Small intestine (tissue), 7 donors: Measurements from ENCODE around the gene TET3. TPM values are rescaled to one million over a fixed set of nuclear protein-coding genes. Genes with fewer than 3 reads are reported as not detected.

Experiments
- DNase-seq, 2 donors: peaks; one replicate each; pipeline versions ENCODE4 v3.0.0 to v3.0.0-alpha.2; 2013
- FAIRE-seq: peaks from 2 replicates; lab custom pipeline; 2012; peaks lifted over from hg19 to GRCh38; lab: Jason Lieb, UNC
- H3K27ac ChIP-seq, 3 donors: one replicate each; pipeline ENCODE4 v1.5.1; 2013; ENCODE audit warnings: low read length in 2 of 3, mild to moderate bottlenecking in 2 of 3, control low read depth in 1 of 3, inconsistent platforms in 1 of 3, low read depth in 1 of 3, moderate library complexity in 1 of 3
- H3K27me3 ChIP-seq, 3 donors: one replicate each; pipeline ENCODE4 v1.6.1; 2013; ENCODE audit warnings: low read length in 3 of 3, inconsistent platforms in 1 of 3; ENCODE audit not compliant: control insufficient read depth in 3 of 3, insufficient read depth in 3 of 3
- H3K36me3 ChIP-seq, 3 donors: one replicate each; pipeline ENCODE4 v1.6.1; 2013; ENCODE audit warnings: low read length in 3 of 3, inconsistent platforms in 1 of 3, low read depth in 1 of 3, mild to moderate bottlenecking in 1 of 3, moderate library complexity in 1 of 3; ENCODE audit not compliant: control insufficient read depth in 3 of 3, insufficient read depth in 2 of 3
- H3K4me1 ChIP-seq, 3 donors: one replicate each; pipeline ENCODE4 v1.6.1; 2013; ENCODE audit warnings: low read length in 2 of 3, inconsistent platforms in 1 of 3, low read depth in 1 of 3, mild to moderate bottlenecking in 1 of 3, moderate library complexity in 1 of 3; ENCODE audit not compliant: control insufficient read depth in 3 of 3, insufficient read depth in 2 of 3
- H3K4me3 ChIP-seq, 3 donors: one replicate each; pipeline ENCODE4 v1.5.1; 2013; ENCODE audit warnings: low read length in 3 of 3, control low read depth in 1 of 3, inconsistent platforms in 1 of 3, low read depth in 1 of 3, mild to moderate bottlenecking in 1 of 3, moderate library complexity in 1 of 3
- H3K9me3 ChIP-seq, 2 donors: one replicate each; pipeline ENCODE4 v1.6.1; 2013; ENCODE audit warnings: low read depth in 1 of 2, low read length in 1 of 2; ENCODE audit not compliant: control insufficient read depth in 2 of 2, insufficient read depth in 1 of 2
- WGBS, 3 donors: extraction: QIAGEN DNeasy Blood & Tissue Kit; methylation state at CpG; one replicate each; pipeline ENCODE4 v1.1.7; 2013; 5-methylcytosine and 5-hydroxymethylcytosine counted together
- polyA plus RNA-seq, 4 donors: library from polyadenylated mRNA; stranded (reverse) in 3 of 4; unstranded in 1 of 4; fragments of 200-250 nt in 3 of 4; fragments of 120-200 nt in 1 of 4; gene quantifications; one replicate each; pipeline versions ENCODE4 v1.2.1 to v1.2.3, GENCODE V29; 2013
- donor health status: healthy with polysubstance abuse.
- donor health status: control.
- donor health status: control.
- donor health status: Bipolar disorder and iron deficiency.
- donor health status: healthy.

The TET3 gene
- polyA plus RNA-seq, 4 donors: 2.7 to 19.3 (median 6.2) TPM

DNA sequence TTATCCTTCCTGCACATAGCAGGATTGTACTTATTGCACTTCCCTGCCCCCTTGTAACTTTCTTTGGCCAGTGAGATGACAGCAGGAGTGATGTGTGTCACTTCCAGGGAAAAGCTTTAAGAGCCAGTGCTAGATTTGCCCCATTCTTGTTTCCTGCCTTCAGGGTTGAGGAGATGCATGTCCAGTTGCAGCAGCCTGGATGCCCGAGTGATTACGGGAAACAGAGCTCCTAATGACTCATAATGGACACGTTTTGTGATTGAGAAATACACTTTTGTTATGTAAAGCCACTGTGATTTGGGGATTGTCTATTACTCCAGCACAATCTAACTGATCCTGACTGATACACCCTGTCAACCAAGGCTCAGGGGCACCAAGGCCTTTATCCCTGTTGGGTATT is 5.0 kb upstream of the TET3 start:
- H3K36me3 ChIP-seq: no peaks in the 10 kb centered on the region
- 21 to 48% (median 25%) methylated on average over 3 of the region's 3 CpGs for WGBS, 3 donors
- no peak overlapping the region for H3K27ac ChIP-seq
- H3K4me3 ChIP-seq: no peak overlapping the region
- DNase-seq (peak; percentile 15 to 28), FAIRE-seq (no peak)
- H3K27me3 ChIP-seq: peaks cover 0 to 15% (median 0%) of the 10 kb centered on the region in 3 donors
- no peaks in the 10 kb centered on the region for H3K9me3 ChIP-seq
- peaks cover 4 to 33% (median 4%) of the 10 kb centered on the region in 3 donors for H3K4me1 ChIP-seq

DNA sequence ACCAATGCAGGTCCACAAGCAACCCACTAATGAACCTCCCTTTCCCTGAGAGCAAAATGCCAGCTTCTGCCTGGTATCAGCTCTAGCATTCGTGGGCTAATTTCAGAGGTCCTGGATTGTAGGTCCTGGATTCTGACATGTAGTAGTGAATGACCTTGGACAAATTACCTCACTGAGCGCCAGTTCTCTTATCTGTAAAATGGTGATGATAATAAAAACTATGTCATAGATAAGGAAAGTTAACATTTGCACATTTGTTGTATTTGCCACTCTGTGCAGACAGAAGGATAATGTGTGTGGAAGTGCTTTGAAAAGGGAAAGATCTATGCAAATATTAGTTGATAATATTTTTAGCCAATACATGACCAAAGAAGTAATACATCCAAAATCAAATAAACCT is 4.1 kb upstream of the TET3 start:
- FAIRE-seq (no peak), DNase-seq (peak; percentile 60 to 68)
- peaks cover 0 to 15% (median 0%) of the 10 kb centered on the region in 3 donors for H3K27me3 ChIP-seq
- H3K27ac ChIP-seq: no peak overlapping the region
- no peaks in the 10 kb centered on the region for H3K9me3 ChIP-seq
- WGBS, 3 donors: 9 to 68% (median 24%) methylated on average over 2 of the region's 2 CpGs
- H3K4me3 ChIP-seq: no peak overlapping the region
- H3K4me1 ChIP-seq: peaks cover 4 to 33% (median 4%) of the 10 kb centered on the region in 3 donors
- H3K36me3 ChIP-seq: no peaks in the 10 kb centered on the region

DNA sequence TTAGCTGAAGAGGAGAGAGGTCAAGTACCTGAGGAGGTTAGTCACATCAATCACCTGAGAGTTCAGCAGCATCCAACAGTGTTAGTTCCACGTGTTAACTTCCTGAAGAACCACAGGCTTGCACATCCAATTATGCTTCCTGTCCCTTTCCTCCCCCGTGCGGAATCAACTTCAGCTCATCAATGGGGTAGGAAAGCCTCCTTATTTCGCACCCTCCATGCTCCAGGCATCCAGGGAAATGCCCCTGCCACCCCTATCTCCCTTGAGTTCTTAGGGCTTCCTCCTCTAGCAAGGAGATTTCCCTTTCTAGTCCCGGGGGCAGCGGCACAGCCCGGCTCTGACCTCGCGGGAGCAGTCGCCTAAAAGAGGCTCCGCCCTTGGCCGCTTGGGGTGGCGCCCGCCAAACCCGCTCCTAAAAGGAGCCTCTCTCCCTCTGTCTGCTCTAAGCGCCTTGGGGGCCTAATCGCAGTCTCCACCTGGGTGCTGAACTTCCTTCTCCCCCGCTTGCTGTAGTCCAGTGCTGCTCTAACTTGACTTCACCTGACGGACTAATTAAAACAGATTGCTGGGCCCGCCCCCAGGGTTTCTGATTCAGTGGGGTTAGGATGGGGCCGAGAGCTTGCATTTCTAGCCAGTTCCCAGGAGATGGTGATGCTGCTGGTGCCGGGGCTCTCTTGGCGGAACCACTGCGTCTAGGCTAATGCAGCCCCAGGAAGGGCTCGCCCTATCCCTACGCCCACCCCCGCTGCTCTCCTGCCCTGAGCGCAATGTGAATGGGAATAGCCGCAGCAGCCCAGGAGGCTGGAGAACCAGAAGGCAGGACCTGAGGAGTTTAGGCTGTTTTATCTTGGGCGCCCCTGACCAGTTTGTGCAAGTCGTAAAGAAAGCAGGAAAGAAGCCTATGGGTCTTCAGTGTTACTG is 3.4 kb upstream of the TET3 start:
- peaks cover 4 to 39% (median 9%) of the 10 kb centered on the region in 3 donors for H3K4me1 ChIP-seq
- peak; percentile 55 to 68 for DNase-seq
- FAIRE-seq: no peak
- peaks cover 0 to 5% (median 0%) of the 10 kb centered on the region in 3 donors for H3K36me3 ChIP-seq
- peak overlapping the region in 1 of 3 donors; percentile 32 for H3K27ac ChIP-seq
- peak overlapping the region in 2 of 3 donors; percentile 19 to 39 for H3K4me3 ChIP-seq
- H3K9me3 ChIP-seq: no peaks in the 10 kb centered on the region
- H3K27me3 ChIP-seq: peaks cover 0 to 15% (median 0%) of the 10 kb centered on the region in 3 donors
- WGBS, 3 donors: 6 to 15% (median 14%) methylated on average over 31 of the region's 31 CpGs

DNA sequence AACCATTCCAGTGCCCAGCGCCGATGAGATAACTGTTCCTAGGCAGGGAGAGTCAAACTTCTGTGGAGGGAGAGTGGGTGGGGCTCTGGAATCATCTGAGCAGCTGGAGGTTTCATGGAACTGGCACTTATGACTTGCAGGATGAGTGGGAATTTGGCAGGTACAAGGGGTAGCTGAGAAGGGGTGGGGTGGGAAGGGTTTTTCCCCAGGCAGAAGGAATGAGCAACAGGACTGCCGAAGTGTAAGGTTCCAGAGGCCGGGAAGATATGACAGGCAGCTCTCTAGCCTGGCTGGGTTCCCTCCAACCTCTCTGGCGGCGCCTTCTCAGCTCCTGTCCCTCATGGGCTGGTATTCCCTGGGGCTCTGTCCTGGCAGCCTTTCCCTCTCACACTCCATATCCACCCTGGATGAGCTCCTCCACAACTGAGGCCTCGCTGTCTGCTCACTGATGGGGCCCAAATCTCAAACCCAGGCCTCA is 2.5 kb upstream of the TET3 start:
- Histone ChIP-seq H3K4me3 (no peak overlapping the region), H3K27ac (peak overlapping the region in 2 of 3 donors; percentile 2 to 74), H3K36me3 (peaks cover 0 to 9% (median 0%) of the 10 kb centered on the region in 3 donors), H3K27me3 (peaks cover 0 to 15% (median 0%) of the 10 kb centered on the region in 3 donors), H3K9me3 (no peaks in the 10 kb centered on the region), H3K4me1 (peaks cover 4 to 48% (median 9%) of the 10 kb centered on the region in 3 donors)
- FAIRE-seq (no peak), DNase-seq (peak; percentile 49 to 68)
- 30 to 66% (median 43%) methylated on average over 5 to 7 of the region's 7 CpGs for WGBS, 3 donors

DNA sequence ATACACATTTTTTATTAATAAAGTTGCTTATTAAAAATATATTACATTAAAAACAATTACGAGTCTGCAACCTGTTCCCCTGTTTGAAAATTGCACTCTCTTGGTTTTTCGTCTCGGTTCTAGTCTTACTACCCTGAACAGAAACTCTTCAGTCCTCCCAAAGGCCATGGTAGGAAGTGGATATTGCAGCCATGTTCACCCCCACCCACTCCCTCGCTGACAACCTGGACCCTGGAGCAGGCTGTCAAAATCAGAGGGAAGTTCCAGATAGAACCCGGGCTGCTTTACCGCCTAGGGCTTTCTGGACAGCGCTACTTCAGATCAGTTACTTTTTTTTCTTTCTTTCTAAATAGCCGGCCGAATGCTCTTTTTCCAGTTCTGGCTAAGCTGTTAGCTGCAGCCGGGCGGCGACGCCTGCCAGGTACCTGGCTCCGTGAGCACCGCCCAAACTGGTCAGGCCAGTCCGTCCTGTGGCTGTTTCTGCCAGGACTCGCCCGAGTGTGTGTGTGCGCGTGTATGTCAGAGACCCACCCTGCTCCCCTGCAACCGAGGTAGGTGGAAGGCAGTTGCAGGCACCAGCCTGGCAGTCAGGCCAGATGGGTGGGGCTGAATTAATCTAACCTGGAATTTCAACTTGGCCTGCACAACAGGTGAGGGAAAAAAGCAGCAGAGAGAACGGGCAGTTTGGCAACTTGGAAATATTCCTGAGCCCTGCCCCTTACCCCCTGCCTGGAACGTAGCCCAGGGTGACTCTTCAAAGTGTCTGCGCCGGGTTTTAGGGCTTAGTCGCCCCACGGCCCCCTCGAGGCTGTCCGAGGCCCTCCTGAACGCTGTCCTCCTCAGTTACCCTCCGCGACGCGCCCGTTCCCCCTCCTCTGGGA is 1.1 kb upstream of the TET3 start:
- H3K4me1 ChIP-seq: peaks cover 4 to 60% (median 9%) of the 10 kb centered on the region in 3 donors
- DNase-seq: peak; percentile 95 to 98
- peaks cover 0 to 12% (median 0%) of the 10 kb centered on the region in 3 donors for H3K36me3 ChIP-seq
- peak overlapping the region; percentile 69 to 83 (median 73) for H3K4me3 ChIP-seq
- H3K27ac ChIP-seq: peak overlapping the region; percentile 98 to 99 (median 99)
- no peaks in the 10 kb centered on the region for H3K9me3 ChIP-seq
- FAIRE-seq: no peak
- peaks cover 0 to 11% (median 0%) of the 10 kb centered on the region in 3 donors for H3K27me3 ChIP-seq
- 11 to 27% (median 24%) methylated on average over 35 of the region's 35 CpGs for WGBS, 3 donors

DNA sequence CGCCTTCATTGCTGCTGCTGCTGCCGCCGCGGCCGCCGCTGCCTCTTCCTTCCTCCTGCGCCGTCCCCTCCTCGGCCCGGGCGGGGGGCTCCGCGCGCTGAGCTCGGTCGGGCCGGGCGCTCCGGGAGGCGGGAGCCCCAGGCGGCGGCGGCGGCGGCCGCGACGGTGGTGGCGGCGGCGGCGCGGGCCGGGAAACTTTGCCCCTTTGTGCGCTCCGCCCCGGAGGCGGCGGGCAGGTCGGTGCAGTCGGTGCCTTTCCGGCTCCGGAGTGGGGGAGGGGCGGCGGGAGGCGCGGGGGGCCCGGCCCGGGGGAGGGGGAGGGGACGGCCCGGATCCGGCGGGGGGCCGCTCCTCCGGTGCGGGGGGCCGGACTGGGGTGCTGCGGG is 205 bp downstream of the TET3 start:
- Histone ChIP-seq H3K27me3 (peaks cover 0 to 5% (median 0%) of the 10 kb centered on the region in 3 donors), H3K4me3 (peak overlapping the region in 2 of 3 donors; percentile 69 to 83), H3K36me3 (peaks cover 0 to 17% (median 0%) of the 10 kb centered on the region in 3 donors), H3K9me3 (no peaks in the 10 kb centered on the region), H3K4me1 (peaks cover 4 to 60% (median 9%) of the 10 kb centered on the region in 3 donors), H3K27ac (peak overlapping the region; percentile 46 to 99 (median 99))
- peak; percentile 72 to 83 for DNase-seq
- WGBS, 3 donors: 0 to 1% methylated on average over 1 to 58 of the region's 58 CpGs; no CpG with 5 or more reads in 1 of the 3 donors
- no peak for FAIRE-seq

DNA sequence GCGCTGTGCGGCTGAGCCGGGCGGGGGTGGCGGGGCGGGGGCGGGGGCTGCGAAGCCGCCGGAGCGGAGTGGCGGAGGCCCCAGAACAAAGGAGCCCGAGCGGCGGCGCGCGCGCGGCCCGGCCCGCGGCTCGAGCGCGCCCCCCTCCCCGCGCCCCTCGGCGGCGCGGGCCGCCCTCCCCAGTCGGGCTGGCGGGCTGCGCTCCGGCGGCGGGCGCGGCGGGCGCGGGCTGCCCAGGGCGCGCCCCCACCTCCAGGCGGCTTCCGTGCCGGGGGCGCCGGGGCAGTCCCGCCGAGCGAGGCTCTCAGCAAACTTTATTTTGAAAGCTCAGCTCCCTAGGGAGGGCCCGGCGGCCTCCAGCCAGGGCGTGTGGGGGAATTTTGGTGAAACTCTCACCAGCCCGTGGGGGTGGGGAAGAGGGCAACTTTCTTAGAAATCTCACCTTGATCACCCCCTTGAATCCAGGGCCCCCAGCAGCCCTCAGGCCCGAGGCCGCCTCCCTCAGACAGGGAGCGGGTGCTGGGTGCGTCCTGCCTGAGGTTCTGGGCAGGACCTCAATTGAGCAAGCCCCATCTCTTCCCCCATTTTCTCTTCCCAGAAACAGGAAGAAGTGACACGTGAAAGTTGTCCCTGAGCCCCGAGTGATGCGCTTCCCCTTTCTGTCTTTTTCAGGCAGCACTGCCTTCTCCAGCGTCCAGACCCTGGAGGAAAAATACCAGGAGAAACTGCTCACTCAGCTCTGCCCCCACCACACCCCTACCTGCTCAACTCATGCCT is 786 bp downstream of the TET3 start:
- Histone ChIP-seq H3K27ac (peak overlapping the region; percentile 59 to 67 (median 66)), H3K4me1 (peaks cover 4 to 55% (median 9%) of the 10 kb centered on the region in 3 donors), H3K4me3 (peak overlapping the region; percentile 50 to 83 (median 69)), H3K9me3 (no peaks in the 10 kb centered on the region), H3K36me3 (peaks cover 0 to 21% (median 0%) of the 10 kb centered on the region in 3 donors), H3K27me3 (peaks cover 0 to 5% (median 0%) of the 10 kb centered on the region in 3 donors)
- DNase-seq (peak; percentile 41 to 60), FAIRE-seq (no peak)
- 0 to 3% (median 2%) methylated on average over 17 to 66 of the region's 66 CpGs for WGBS, 3 donors
